ENCODE measurements around the gene LINC00632. TPM values are rescaled to one million over a fixed set of nuclear protein-coding genes. Genes with fewer than 3 reads are reported as not detected.
"Not testable (repeated sequence)": the region's sequence is repeated elsewhere in the genome, so short reads cannot be mapped to it uniquely, and the experiment has no call there.

Gene LINC00632
- total RNA-seq (2014; rRNA removed; shearing (Covaris generic)) = not detected in 2 replicates

DNA sequence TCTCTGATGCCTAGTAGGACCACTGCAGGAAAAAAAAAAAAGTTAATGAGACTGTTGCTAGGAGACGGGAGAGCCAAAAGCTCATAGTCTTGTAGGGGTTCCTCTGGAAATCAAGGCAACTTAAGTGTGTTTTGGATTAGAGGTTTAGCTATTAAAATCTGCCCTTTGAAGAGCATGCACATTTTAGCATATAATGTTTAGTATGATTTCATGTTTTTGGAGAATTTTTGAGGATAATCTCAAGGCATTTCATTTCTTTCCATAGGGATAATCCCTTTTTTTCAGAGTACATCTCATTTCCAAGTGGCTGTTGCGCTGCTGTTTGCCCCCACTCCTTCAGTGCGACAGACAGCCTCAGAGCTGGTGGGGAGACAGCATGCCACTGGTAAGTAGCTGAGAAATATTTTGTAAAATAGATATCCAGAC, at the start of gene LINC00632:
LINC00632 (plus strand) TSS at position 339 of the 426 bp plus-strand sequence.
- no peak for DNase-seq (ENCODE audit: low read depth in 1 of 2, low spot score in 2 of 2)
- H3K9me3 ChIP-seq (replicated peaks) = no peaks in the 10 kb centered on the region
- H3K27me3 ChIP-seq (replicated peaks) = no peaks in the 10 kb centered on the region
- H3K27ac ChIP-seq = no peak within 1 kb of the TSS
- H3K36me3 ChIP-seq = no peaks in the 10 kb centered on the region
- H3K4me1 ChIP-seq (replicated peaks) = no peaks in the 10 kb centered on the region
- no peak within 1 kb of the TSS for H3K4me3 ChIP-seq

DNA sequence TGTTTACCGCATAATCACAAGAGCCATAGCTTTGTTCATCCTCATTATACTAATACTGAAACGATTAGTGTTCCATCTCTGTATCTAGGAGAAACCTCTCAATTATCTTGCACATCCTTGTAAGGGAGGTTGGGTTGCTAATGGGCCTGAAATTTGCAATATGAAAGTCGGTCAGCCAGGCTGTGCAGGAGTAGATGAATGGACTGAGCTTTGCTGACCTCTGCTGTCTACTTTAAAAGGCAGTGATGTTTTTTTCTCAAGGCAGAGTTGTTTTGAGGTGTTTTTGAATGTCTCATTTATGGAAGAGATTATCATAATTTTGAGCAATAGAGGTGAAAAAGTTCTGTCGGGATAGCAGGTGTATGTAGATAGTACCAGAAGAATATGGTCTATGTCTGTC, 47.9 kb upstream of the LINC00632 start:
- H3K36me3 ChIP-seq = no peaks in the 10 kb centered on the region
- H3K9me3 ChIP-seq (replicated peaks) = no peaks in the 10 kb centered on the region
- no peak for DNase-seq (ENCODE audit: low read depth in 1 of 2, low spot score in 2 of 2)
- H3K27ac ChIP-seq = no peak overlapping the region
- H3K4me3 ChIP-seq = no peak overlapping the region
- H3K27me3 ChIP-seq (replicated peaks) = no peaks in the 10 kb centered on the region
- H3K4me1 ChIP-seq (replicated peaks) = no peaks in the 10 kb centered on the region

DNA sequence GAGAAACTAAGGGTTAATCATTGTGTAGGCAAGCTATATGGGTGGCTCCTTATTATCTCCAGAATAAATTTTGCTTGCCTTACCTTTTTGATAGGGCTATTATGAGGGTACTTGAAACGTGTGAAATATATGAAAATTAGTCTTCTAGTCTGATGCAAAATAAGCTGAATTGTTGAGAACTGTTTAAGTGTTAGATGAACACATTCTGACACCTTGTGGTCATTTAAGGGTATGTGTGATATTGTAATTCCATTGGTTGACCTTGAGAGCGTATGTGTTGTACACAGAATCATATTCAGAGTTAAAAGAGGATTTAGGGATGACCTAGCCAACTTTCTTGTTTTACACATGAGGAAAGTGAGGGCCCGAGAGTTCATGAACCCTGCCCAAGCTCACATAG, 44.6 kb upstream of the LINC00632 start:
- DNase-seq (ENCODE audit: low read depth in 1 of 2, low spot score in 2 of 2) = no peak
- H3K4me3 ChIP-seq = no peak overlapping the region
- no peaks in the 10 kb centered on the region for H3K4me1 ChIP-seq (replicated peaks)
- no peaks in the 10 kb centered on the region for H3K9me3 ChIP-seq (replicated peaks)
- H3K27me3 ChIP-seq (replicated peaks) = no peaks in the 10 kb centered on the region
- H3K36me3 ChIP-seq = no peaks in the 10 kb centered on the region
- H3K27ac ChIP-seq = no peak overlapping the region

DNA sequence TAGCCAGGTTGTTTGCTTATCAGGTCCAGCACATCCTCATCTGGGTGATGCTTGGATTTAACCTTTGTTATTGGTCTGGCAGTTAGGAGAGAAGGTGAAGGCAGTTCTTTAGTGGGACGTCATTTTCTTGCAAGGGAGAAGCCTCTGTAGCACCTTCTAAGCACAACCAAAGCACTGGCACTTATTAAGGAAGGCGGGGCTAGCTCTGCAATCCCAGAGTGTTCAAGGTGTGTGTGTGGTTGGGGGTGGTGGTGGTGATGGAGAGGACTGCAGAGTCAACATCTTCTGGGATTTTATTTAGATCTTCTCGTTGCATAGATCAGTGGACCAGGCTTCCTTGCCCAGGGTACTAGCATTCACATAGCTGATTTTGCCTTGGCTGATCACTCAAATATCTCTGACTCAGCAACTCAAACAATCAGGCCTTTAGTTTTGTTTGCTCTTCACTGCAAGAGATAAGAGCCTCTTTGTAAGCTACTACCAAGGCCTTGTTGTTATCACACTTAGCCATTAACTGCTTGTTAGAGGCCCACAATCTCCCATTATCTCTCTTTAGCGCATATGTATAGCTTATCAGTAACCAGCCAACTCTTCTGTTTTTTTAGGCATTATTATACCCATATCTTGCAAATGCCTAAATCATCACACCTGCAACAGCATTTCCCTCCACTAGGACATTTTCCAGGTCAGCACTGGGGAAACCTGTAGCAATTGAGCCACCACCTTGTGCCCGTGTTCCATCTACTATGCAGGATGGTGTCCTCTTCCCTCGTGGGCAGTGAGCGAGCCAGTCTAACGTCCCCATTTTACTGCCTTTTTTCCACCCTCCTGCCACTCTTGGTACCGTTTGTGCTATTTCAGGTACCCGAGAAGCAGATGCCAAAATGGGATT, 36.5 kb upstream of the LINC00632 start:
- no peak for DNase-seq (ENCODE audit: low read depth in 1 of 2, low spot score in 2 of 2)
- no peaks in the 10 kb centered on the region for H3K9me3 ChIP-seq (replicated peaks)
- no peaks in the 10 kb centered on the region for H3K27me3 ChIP-seq (replicated peaks)
- no peaks in the 10 kb centered on the region for H3K4me1 ChIP-seq (replicated peaks)
- H3K27ac ChIP-seq = no peak overlapping the region
- H3K36me3 ChIP-seq = no peaks in the 10 kb centered on the region
- no peak overlapping the region for H3K4me3 ChIP-seq

DNA sequence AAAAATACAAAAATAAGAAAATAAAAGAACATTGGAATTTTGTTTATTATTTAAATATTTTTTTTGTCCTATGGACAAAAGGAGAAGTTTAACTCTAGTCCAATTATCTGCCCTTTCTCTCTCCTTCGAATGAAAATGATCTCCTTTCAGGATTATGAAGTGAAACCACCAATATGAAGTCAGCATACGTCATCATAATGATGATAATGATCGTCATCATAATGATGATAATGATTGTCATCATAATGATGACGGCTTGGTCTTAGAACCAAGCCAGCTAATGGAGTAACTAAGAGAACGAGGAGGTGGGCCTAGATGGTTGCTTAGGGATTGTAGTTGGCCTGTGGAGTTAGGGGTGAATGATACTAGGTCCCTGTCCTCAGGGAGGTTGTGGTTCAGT, 21.9 kb upstream of the LINC00632 start:
- Histone ChIP-seq H3K9me3 (replicated peaks) (no peaks in the 10 kb centered on the region), H3K4me3 (no peak overlapping the region), H3K27ac (no peak overlapping the region), H3K36me3 (no peaks in the 10 kb centered on the region), H3K4me1 (replicated peaks) (no peaks in the 10 kb centered on the region), H3K27me3 (replicated peaks) (no peaks in the 10 kb centered on the region)
- DNase-seq (ENCODE audit: low read depth in 1 of 2, low spot score in 2 of 2) = no peak

DNA sequence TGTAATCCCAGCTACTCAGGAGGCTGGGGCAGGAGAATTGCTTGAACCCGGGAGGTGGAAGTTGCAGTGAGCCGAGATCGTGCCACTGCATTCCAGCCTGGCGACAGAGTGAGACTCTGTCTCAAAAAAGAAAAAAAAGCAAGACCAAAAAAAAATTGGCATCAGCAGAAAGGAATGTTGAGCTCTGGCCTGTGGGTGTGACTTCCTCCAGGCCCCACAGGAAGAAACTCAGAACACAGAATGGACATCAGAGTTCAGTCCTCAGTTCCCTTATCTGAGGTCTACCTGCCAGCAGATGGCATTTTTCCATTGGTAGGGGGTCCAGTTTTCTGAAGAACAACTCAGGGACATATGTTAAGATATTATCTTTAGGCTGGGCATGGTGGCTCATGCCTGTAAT, 18.0 kb upstream of the LINC00632 start:
- H3K4me1 ChIP-seq (replicated peaks); H3K27me3 ChIP-seq (replicated peaks); H3K36me3 ChIP-seq; H3K9me3 ChIP-seq (replicated peaks); H3K27ac ChIP-seq; DNase-seq (ENCODE audit: low read depth in 1 of 2, low spot score in 2 of 2); H3K4me3 ChIP-seq: not testable (repeated sequence)

DNA sequence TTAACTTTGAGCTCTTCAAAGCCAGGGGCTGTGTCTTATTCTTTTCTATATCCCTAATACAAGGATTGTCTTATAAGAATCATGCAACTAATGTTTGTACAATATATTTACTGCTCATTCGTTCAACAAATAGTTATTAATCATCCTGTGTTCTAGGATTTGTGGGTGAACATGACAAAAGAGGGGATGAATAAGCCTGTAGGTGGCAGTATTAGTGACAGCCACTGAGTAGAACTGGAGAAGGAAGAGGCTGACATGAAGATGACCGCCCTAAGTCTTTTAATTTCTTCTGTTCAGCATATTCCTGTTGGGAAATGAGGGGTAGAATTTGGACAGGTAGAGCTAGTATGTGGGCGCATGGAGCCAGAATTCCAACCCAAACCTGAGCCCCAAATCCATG, 11.9 kb upstream of the LINC00632 start:
- Histone ChIP-seq H3K36me3 (no peaks in the 10 kb centered on the region), H3K4me1 (replicated peaks) (no peaks in the 10 kb centered on the region), H3K27ac (no peak overlapping the region), H3K27me3 (replicated peaks) (no peaks in the 10 kb centered on the region), H3K4me3 (no peak overlapping the region), H3K9me3 (replicated peaks) (no peaks in the 10 kb centered on the region)
- DNase-seq (ENCODE audit: low read depth in 1 of 2, low spot score in 2 of 2) = no peak

DNA sequence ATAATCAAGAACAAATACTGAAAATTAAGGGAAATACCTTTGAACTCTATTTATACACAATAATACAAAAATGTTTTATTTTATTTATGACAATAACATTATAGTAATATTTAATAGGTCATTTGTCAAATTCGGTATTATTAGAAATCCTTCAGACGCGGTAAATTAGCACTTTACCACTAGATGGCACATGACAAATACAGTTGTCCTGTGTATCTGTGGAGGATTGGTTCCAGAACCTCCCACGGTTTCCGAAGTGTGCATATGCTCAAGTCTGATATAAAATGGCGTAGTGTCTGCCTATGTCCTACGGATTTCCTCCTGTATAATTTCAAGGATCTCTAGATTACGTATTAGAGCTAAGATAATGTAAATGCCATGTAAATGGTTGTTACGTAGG, 8.1 kb upstream of the LINC00632 start:
- no peaks in the 10 kb centered on the region for H3K9me3 ChIP-seq (replicated peaks)
- H3K36me3 ChIP-seq = no peaks in the 10 kb centered on the region
- no peaks in the 10 kb centered on the region for H3K4me1 ChIP-seq (replicated peaks)
- H3K27ac ChIP-seq = no peak overlapping the region
- no peak for DNase-seq (ENCODE audit: low read depth in 1 of 2, low spot score in 2 of 2)
- no peak overlapping the region for H3K4me3 ChIP-seq
- no peaks in the 10 kb centered on the region for H3K27me3 ChIP-seq (replicated peaks)

DNA sequence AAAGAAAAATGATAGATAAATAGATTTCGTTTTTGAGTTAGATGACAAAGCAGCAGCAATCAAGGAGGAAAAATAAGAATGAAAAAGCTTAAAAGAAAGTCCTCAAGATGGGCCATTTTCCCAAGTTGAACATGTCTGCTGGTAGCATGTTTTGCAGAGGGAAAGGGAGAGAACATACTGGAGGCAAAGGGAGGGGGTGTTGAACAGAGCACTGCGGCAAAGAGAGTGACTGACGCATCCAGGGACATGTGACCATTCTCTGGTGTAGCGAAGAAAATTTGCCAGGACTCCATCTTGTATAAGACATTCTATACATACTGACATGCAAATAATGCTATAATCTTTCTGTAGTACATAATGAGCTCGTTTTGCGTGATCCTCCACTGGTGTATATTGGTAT, 1.2 kb downstream of the LINC00632 start:
- H3K9me3 ChIP-seq (replicated peaks) = no peaks in the 10 kb centered on the region
- H3K36me3 ChIP-seq = no peaks in the 10 kb centered on the region
- H3K4me3 ChIP-seq = no peak overlapping the region
- H3K27me3 ChIP-seq (replicated peaks) = no peaks in the 10 kb centered on the region
- H3K4me1 ChIP-seq (replicated peaks) = no peaks in the 10 kb centered on the region
- no peak for DNase-seq (ENCODE audit: low read depth in 1 of 2, low spot score in 2 of 2)
- no peak overlapping the region for H3K27ac ChIP-seq

DNA sequence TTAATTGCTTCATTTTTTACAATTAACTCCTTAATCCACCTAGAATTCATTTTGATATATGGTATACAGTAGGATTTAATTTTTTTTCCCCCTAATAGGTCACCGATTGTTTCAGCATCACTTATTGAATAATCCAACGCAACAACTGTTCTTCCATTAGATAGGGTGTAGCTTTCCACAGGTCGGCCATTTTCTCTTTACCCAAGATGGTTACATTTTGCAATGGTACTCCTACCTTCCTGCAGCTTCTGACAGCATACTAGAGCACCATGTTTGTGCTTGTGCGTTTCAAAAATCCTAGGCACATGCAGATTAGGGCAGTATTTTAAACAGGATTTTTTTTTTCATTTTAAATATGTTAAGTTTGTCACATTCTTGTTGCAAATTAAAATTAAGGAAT, 2.3 kb downstream of the LINC00632 start:
- Histone ChIP-seq H3K4me3 (no peak overlapping the region), H3K9me3 (replicated peaks) (no peaks in the 10 kb centered on the region), H3K4me1 (replicated peaks) (no peaks in the 10 kb centered on the region), H3K27me3 (replicated peaks) (no peaks in the 10 kb centered on the region), H3K27ac (no peak overlapping the region), H3K36me3 (no peaks in the 10 kb centered on the region)
- no peak for DNase-seq (ENCODE audit: low read depth in 1 of 2, low spot score in 2 of 2)

DNA sequence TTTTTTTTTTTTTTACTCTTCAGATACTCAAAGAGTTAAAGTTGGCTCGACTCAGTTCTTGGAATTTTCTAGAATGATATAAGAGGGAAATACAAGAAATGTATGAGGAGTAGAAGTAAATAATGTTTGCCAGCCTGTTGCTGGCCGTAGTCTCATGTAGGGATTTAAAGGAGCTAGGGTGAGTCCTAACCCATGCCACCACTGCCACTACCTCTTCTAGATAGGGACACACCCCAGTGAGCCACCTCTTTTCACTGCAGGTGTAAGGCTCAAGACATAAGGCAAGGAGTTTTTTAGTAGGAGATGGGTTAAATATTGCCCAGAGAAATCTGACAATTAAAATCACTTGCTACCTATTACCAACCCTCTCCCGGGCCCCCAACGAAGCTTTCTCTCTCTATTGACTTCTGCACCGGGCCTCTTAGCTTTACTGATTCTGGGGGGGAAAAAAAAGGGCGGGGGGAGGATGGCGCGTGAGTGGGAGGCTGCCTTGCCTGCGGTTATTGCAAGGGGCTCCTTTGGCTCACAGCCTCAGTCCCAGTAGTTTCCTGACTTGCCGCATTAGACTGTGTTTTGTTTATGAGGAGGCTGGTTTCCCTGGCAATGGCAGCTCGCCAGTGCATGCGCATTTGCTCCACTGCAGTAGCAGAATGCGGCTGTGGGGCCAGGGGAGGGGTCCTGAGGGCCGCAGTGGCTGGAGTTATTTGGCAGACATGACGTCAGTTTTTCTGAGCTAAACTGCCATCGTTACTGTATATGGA, 3.0 kb downstream of the LINC00632 start:
- Histone ChIP-seq H3K4me3 (no peak overlapping the region), H3K27ac (no peak overlapping the region), H3K4me1 (replicated peaks) (no peaks in the 10 kb centered on the region), H3K27me3 (replicated peaks) (no peaks in the 10 kb centered on the region), H3K9me3 (replicated peaks) (no peaks in the 10 kb centered on the region), H3K36me3 (no peaks in the 10 kb centered on the region)
- no peak for DNase-seq (ENCODE audit: low read depth in 1 of 2, low spot score in 2 of 2)

DNA sequence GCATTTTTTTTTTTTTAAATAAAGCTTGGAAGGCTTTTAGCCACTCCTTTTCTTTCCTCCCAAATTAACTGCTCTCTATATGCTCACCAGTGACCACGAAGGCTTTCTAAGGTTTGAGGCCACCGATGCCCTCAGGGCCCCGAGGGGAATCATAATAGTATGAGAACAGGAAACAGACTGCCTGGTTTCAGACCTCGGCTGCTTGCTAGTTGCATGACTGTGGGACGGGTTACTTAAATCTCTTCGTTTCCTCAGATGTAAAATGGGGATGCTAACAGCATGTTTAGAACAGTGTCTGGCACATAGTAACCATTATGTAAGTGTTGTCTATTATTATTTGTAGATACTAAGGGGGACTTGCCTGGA, 3.6 kb downstream of the LINC00632 start:
- Histone ChIP-seq H3K27me3 (replicated peaks) (no peaks in the 10 kb centered on the region), H3K4me3 (no peak overlapping the region), H3K4me1 (replicated peaks) (no peaks in the 10 kb centered on the region), H3K27ac (no peak overlapping the region), H3K36me3 (no peaks in the 10 kb centered on the region), H3K9me3 (replicated peaks) (no peaks in the 10 kb centered on the region)
- no peak for DNase-seq (ENCODE audit: low read depth in 1 of 2, low spot score in 2 of 2)

DNA sequence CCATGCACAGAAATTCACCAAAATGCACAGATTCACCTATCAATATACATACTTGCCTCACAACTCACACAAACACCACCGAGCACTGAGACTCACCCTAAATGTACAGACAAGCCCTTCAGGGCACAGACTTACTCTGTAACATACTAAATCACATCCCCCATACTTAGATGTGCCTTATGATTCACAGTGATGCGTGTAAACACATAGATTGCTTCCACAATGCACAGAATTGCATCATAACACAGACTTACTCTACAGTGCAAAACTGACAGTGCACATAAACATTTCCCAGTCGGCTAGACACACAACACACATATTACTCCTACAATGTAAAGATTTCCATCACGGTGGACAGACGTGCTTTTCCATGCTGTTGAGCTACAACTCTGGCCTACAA, 6.2 kb downstream of the LINC00632 start:
- Histone ChIP-seq H3K9me3 (replicated peaks) (no peaks in the 10 kb centered on the region), H3K27me3 (replicated peaks) (no peaks in the 10 kb centered on the region), H3K4me1 (replicated peaks) (no peaks in the 10 kb centered on the region), H3K4me3 (no peak overlapping the region), H3K27ac (no peak overlapping the region), H3K36me3 (no peaks in the 10 kb centered on the region)
- no peak for DNase-seq (ENCODE audit: low read depth in 1 of 2, low spot score in 2 of 2)

DNA sequence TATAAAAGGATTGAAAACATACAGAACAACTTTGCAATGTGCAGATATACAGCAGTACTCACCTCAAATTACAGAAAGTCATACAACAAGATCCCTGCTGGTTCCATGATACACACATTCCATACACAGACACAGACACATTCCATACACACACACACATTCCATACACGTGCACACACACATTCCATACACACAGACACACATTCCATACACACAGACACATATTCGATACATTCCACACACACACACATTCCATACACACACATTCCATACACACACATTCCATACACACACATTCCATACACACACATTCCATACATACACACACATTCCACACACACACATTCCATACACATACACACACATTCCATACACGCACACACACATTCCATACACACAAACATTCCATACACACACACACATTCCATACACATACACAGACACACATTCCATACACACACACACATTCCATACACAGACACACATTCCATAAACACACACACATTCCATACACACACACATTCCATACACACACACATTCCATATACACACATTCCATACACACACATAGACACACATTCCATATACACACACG, 13.7 kb downstream of the LINC00632 start:
- H3K27me3 ChIP-seq (replicated peaks) = no peaks in the 10 kb centered on the region
- H3K27ac ChIP-seq = no peak overlapping the region
- H3K4me1 ChIP-seq (replicated peaks) = no peaks in the 10 kb centered on the region
- DNase-seq (ENCODE audit: low read depth in 1 of 2, low spot score in 2 of 2) = no peak
- no peaks in the 10 kb centered on the region for H3K36me3 ChIP-seq
- no peak overlapping the region for H3K4me3 ChIP-seq
- H3K9me3 ChIP-seq (replicated peaks) = peaks cover 7% of the 10 kb centered on the region

Data from SJSA1 (cell line).